ENCODE results near the gene PITX3. TPM values are rescaled to one million over a fixed set of nuclear protein-coding genes. Genes with fewer than 3 reads are reported as not detected.
A peak's percentile ranks its signal among the peaks of the same experiment; 100 is the strongest.

Gene PITX3
- total and polyA plus RNA-seq, 10 of the 15 experiments (the other 5 are each of a cell fraction or from before 2014, with no cell fraction given): not detected

GRCh38 chr10:102225646-102226541 is 15.4 kb downstream of the PITX3 start, which contains the start of gene ELOVL3 (continued):
- TF ChIP-seq ZBTB40 (IDR thresholded peaks at IDR 0.05; ENCODE audit: borderline replicate concordance): no peak
- TF ChIP-seq TAF1 (IDR thresholded peaks at IDR 0.05; ENCODE audit: borderline replicate concordance, low read depth, low read length): no peak
- no peak for TF ChIP-seq RBBP5 (conservative IDR thresholded peaks at IDR 0.05)
- no peak for TF ChIP-seq FOXM1 (IDR thresholded peaks at IDR 0.05; ENCODE audit: low read depth, low read length)
- no peak for TF ChIP-seq CREB1 (IDR thresholded peaks at IDR 0.05; ENCODE audit: low read depth)
- peak; percentile 76 for TF ChIP-seq NFYB (IDR thresholded peaks at IDR 0.05; ENCODE audit: insufficient read depth, low read depth, low read length)
- TF ChIP-seq PKNOX1 (IDR thresholded peaks at IDR 0.05): 0 out of 2 replicates have a peak, but pooled peaks have one; percentile 5
- TF ChIP-seq BACH1 (IDR thresholded peaks at IDR 0.05; ENCODE audit: borderline replicate concordance): no peak
- no peak for TF ChIP-seq MEF2B (IDR thresholded peaks at IDR 0.05; ENCODE audit: partially characterized antibody, poor library complexity, severe bottlenecking)
- TF ChIP-seq HDAC2 (IDR thresholded peaks at IDR 0.05): no peak
- TF ChIP-seq POLR2A (IDR thresholded peaks at IDR 0.05; ENCODE audit: low read depth, low read length): no peak

All from GM12878 (cell line).